ENCODE results near the gene SRL. TPM values are rescaled to one million over a fixed set of nuclear protein-coding genes. Genes with fewer than 3 reads are reported as not detected.

The SRL gene
- total and polyA plus RNA-seq, 2 of the 8 experiments (the other 6 are each of a cell fraction or from before 2014, with no cell fraction given), result 0.05 TPM; not detected in 1

- ChIA-PET POLR2A (ENCODE audit: partially characterized antibody) (interaction anchor here (1.0 kb wide), 1 partner anchor 82 kb away, joined by 3 read pairs; no protein-coding TSS in a partner anchor), CTCF (ENCODE audit: partially characterized antibody) (no interaction called here)
- no peak overlapping the region for H2AFZ ChIP-seq (ENCODE audit: low read length)
- no peak overlapping the region for H2BK120ac ChIP-seq (replicated peaks; ENCODE audit: low read depth, low read length)
- no peak overlapping the region for H3K56ac ChIP-seq (replicated peaks; ENCODE audit: insufficient read length, low read depth, low read length)
- H4K20me1 ChIP-seq (replicated peaks in 1 of 2; ENCODE audit: control insufficient read depth in 1 of 2, insufficient read depth in 2 of 2, low read length in 2 of 2), result no peaks in the 10 kb centered on the region
- H3K27ac ChIP-seq (ENCODE audit: low read depth, low read length), result no peak overlapping the region
- H3K36me3 ChIP-seq (ENCODE audit: control insufficient read depth in 2 of 4, insufficient read depth in 4 of 4, low read length in 3 of 4), result no peaks in the 10 kb centered on the region
- H2BK12ac ChIP-seq (ENCODE audit: low read depth, low read length), result no peak overlapping the region
- H2AK5ac ChIP-seq (ENCODE audit: low read depth, low read length), result 0 out of 2 replicates have a peak overlapping the region, but pooled peaks have one; percentile 69
- H3K18ac ChIP-seq (ENCODE audit: extremely low read depth, low read length), result no peak overlapping the region; the same call in 1 of the 2 replicates
- FAIRE-seq (no peak), DNase-seq (ENCODE audit: low read depth in 1 of 2, low spot score in 2 of 2) (no peak)
- H2BK20ac ChIP-seq (ENCODE audit: low read length), result no peak overlapping the region
- H3K14ac ChIP-seq (ENCODE audit: insufficient read length), result no peak overlapping the region
- no peak overlapping the region for H2BK5ac ChIP-seq (ENCODE audit: low read depth, low read length)
- H3K27me3 ChIP-seq (replicated peaks in 1 of 4; ENCODE audit: control insufficient read depth in 3 of 4, extremely low read depth in 1 of 4, insufficient read depth in 3 of 4, low read length in 3 of 4), result no peaks in the 10 kb centered on the region; a peak in 1 of 7 replicates
- TF ChIP-seq RAD21 (IDR thresholded peaks at IDR 0.05 in 1 of 2, conservative IDR thresholded peaks at IDR 0.05 in 1 of 2; ENCODE audit: low read depth in 2 of 2, low read length in 2 of 2), result no peak
- no peak for TF ChIP-seq FOSL1 (IDR thresholded peaks at IDR 0.05; ENCODE audit: insufficient read depth, low read depth, low read length)
- no peak for TF ChIP-seq ZNF274 (IDR thresholded peaks at IDR 0.05; ENCODE audit: borderline replicate concordance, extremely low read depth, low read length)
- TF ChIP-seq E2F6 (IDR thresholded peaks at IDR 0.05), result no peak
- TF ChIP-seq CEBPB (IDR thresholded peaks at IDR 0.05; ENCODE audit: low read depth, low read length), result no peak
- no peak for TF ChIP-seq ATF2 (IDR thresholded peaks at IDR 0.05; ENCODE audit: low read length)
- no peak for TF ChIP-seq CHD2 (IDR thresholded peaks at IDR 0.05; ENCODE audit: low read length)
- no peak overlapping the region for H4K5ac ChIP-seq (ENCODE audit: insufficient read length, low read depth, low read length)
- no peak overlapping the region for H3K4me2 ChIP-seq (ENCODE audit: insufficient read depth in 1 of 2, low read depth in 2 of 2, low read length in 2 of 2)
- WGBS, 2 experiments (ENCODE audit: extremely low coverage in 1 of 2, insufficient coverage in 1 of 2, insufficient read length in 1 of 2, insufficient replicate concordance in 2 of 2, low coverage in 1 of 2, low lambda C conversion rate in 2 of 2, missing lambda C conversion rate in 1 of 2), result 84% methylated on average over 9 of the region's 9 CpGs; no CpG with 5 or more reads in 1 of the 2 experiments
- H3K4ac ChIP-seq (replicated peaks; ENCODE audit: insufficient read length, low read depth, low read length), result no peak overlapping the region
- no peaks in the 10 kb centered on the region for H3K23me2 ChIP-seq (ENCODE audit: low read depth, low read length)
- H3K23ac ChIP-seq (ENCODE audit: insufficient read length), result no peak overlapping the region
- H3K4me3 ChIP-seq (ENCODE audit: extremely low read depth in 1 of 4, insufficient read depth in 2 of 4, low read depth in 3 of 4, low read length in 4 of 4), result no peak overlapping the region
- no peak overlapping the region; the same call in 1 of the 2 replicates for H4K8ac ChIP-seq (ENCODE audit: extremely low read depth, insufficient read depth, low read length)
- H3K4me1 ChIP-seq (replicated peaks in 1 of 4; ENCODE audit: control insufficient read depth in 3 of 4, insufficient read depth in 4 of 4, low read length in 3 of 4), result no peaks in the 10 kb centered on the region; a peak in 1 of 7 replicates
- H2BK15ac ChIP-seq (ENCODE audit: low read length), result no peak overlapping the region; the same call in 1 of the 2 replicates
- H4K91ac ChIP-seq (replicated peaks; ENCODE audit: insufficient read length, low read length), result no peak overlapping the region
- no peaks in the 10 kb centered on the region for H3K79me2 ChIP-seq (ENCODE audit: control insufficient read depth in 1 of 2, insufficient read depth in 2 of 2, low read length in 2 of 2)
- no peak overlapping the region for H3K9ac ChIP-seq (replicated peaks in 1 of 4; ENCODE audit: extremely low read depth in 1 of 4, low read depth in 3 of 4, low read length in 3 of 4)
- no peaks in the 10 kb centered on the region; a peak in 1 of 4 replicates for H3K9me3 ChIP-seq (ENCODE audit: insufficient read depth in 2 of 2, low read depth in 1 of 2, low read length in 1 of 2)
- H3K79me1 ChIP-seq (ENCODE audit: low read depth, low read length), result no peaks in the 10 kb centered on the region
Observed at GRCh38 chr16:4190086-4190485, 51.8 kb downstream of the SRL start.

Measured in H1 (cell line).